GM21367 (cell line): ENCODE measurements around the gene ZNF571.
A peak's percentile ranks its signal among the peaks of the same experiment; 100 is the strongest.

Experiments
- ATAC-seq: cut with Tn5 transposase; IDR thresholded peaks from one replicate; pipeline ENCODE4 v1.9.1; 2021; ENCODE audit not compliant: unreplicated experiment

ZNF571 gene

GRCh38 chr19:37594304-37594981 lies at the start of gene ZNF571, which contains the start of gene ZNF540:
Gene ZNF571 (minus strand): TSS chr19:37594792. CDS start chr19:37586676, 8,116 bp downstream.
Gene ZNF540 (plus strand): TSS chr19:37594876. CDS start chr19:37598448, 3,572 bp downstream.
- peak; percentile 91 for ATAC-seq

- no peak for ATAC-seq
Measured at GRCh38 chr19:37635076-37636056, 40.8 kb upstream of the ZNF571 start.

- no peak for ATAC-seq
Measured at GRCh38 chr19:37594982-37595382, 390 bp upstream of the ZNF571 start.

- ATAC-seq = no peak
Measured at GRCh38 chr19:37593996-37594303, 642 bp downstream of the ZNF571 start.

- ATAC-seq = no peak
Measured at GRCh38 chr19:37583340-37583739, 11.3 kb downstream of the ZNF571 start.

- no peak for ATAC-seq
Measured at GRCh38 chr19:37572203-37572602, 22.4 kb downstream of the ZNF571 start.

GRCh38 chr19:37565370-37565669 lies 29.3 kb downstream of the ZNF571 start:
- no peak for ATAC-seq

- ATAC-seq = no peak
Measured at GRCh38 chr19:37564624-37565369, 29.8 kb downstream of the ZNF571 start.

GRCh38 chr19:37563518-37563917 lies 31.1 kb downstream of the ZNF571 start:
- ATAC-seq = no peak

- ATAC-seq = no peak
Measured at GRCh38 chr19:37551129-37551993, 43.2 kb downstream of the ZNF571 start.

GRCh38 chr19:37537391-37537947 lies 57.1 kb downstream of the ZNF571 start:
- ATAC-seq = no peak

GRCh38 chr19:37519890-37520289 lies 74.7 kb downstream of the ZNF571 start:
- no peak for ATAC-seq
